Neural cell (in vitro differentiated cells): ENCODE data around the gene TAGLN3.

Experiments used
- POLR2AphosphoS5 ChIP-seq: IDR thresholded peaks from 2 replicates; pipeline ENCODE4 v1.6.1; 2012
- TF ChIP-seq, protein P1 (sequence below): fragments of 450-650 bp; IDR thresholded peaks from 2 replicates; pipeline ENCODE4 v1.5.1; 2014; ENCODE audit warnings: antibody characterized with exemption, mild to moderate bottlenecking, moderate library complexity; ENCODE audit not compliant: poor library complexity, severe bottlenecking

DNA sequence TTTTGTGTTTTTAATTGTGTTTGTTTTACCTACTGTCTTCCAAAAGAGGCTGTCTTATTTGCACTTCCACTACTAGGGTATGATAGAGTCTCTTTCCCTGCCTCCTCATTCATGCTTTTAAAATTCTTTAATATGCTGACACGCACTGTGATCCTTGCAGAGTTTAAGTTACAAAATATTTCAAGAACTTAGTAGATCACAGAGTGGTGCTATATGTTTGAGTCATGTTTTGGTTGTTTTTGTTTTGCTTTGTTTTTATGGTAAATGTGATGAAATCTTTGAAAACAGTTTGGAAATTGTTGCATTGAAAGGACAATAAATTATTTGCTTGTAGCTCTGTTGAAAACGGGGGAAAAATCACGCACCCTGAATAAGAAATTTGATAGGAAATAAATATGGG, 25.8 kb upstream of the TAGLN3 start:
- TF ChIP-seq, protein P1, sequence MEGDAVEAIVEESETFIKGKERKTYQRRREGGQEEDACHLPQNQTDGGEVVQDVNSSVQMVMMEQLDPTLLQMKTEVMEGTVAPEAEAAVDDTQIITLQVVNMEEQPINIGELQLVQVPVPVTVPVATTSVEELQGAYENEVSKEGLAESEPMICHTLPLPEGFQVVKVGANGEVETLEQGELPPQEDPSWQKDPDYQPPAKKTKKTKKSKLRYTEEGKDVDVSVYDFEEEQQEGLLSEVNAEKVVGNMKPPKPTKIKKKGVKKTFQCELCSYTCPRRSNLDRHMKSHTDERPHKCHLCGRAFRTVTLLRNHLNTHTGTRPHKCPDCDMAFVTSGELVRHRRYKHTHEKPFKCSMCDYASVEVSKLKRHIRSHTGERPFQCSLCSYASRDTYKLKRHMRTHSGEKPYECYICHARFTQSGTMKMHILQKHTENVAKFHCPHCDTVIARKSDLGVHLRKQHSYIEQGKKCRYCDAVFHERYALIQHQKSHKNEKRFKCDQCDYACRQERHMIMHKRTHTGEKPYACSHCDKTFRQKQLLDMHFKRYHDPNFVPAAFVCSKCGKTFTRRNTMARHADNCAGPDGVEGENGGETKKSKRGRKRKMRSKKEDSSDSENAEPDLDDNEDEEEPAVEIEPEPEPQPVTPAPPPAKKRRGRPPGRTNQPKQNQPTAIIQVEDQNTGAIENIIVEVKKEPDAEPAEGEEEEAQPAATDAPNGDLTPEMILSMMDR, result no peak
- TF ChIP-seq POLR2AphosphoS5, result no peak
